Hepatic stellate cell (primary cell): ENCODE measurements around the gene KANSL1.

Experiments used
- DNase-seq: peaks from one replicate; pipeline ENCODE4 v3.0.0; 2011; ENCODE audit warnings: low spot score

KANSL1 gene

DNA sequence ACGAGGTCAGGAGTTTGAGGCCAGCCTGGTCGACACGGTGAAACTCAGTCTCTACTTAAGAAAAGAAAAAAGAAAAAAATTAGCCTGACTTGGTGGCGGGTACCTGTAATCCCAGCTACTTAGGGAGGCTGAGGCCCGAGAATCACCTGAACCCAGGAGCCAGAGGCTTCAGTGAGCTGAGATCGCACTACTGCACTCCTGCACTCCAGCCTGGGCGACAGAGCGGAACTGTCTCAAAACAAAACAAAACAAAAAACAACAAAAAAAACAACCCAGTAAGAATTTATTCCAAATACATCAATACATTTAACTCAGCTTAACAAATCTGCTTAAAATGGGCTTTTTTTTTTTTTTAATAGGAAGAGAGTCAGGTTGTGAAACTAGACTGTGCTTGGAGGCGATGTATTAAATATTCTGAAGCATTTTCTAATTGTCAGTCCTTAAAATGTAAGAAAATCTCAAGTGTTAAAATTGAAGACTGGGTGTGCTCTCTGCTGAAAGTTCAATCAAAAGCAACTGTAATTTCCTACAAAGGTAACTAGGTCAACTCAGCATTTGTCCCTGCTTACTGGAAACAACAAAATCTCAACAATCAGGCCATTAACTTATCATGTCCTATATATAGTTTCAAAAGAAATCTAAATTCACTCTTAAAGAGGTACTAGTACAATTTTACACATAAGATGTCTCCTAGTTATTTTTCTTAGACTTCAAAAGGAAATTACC is 23.2 kb downstream of the KANSL1 start:
- no peak for DNase-seq

DNA sequence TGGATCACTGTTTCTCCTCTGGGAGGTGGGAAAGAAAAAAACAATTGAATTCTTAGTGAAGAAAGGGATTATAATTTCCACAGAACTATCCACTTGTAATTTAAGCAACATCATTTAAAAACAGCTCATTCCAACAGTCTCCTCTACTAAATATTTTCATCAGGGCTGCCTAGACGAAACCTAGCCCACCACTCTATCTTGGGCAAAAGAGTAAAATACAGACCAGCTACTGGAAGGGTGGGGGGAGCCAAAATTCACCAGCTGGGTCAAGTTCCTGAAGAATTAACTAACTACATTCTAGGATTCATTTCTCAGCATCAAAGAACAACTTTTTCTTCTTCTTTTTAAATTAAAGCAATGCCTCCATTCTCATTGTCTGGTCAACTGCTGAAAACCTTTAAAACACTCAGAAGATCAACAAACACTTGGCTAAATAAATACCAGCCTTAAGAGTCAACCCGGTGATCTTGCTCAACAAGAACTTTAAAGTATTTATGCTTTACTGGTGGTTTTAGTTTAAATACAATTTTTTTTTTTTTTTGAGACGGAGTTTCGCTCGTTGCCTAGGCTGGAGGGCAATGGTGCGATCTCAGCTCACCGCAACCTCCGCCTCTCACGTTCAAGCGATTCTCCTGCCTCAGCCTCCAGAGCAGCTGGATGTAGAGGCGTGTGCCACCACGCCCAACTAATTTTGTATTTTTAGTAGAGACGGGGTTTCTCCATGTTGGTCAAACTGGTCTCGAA is 25.2 kb downstream of the KANSL1 start:
- peak; percentile 71 for DNase-seq

DNA sequence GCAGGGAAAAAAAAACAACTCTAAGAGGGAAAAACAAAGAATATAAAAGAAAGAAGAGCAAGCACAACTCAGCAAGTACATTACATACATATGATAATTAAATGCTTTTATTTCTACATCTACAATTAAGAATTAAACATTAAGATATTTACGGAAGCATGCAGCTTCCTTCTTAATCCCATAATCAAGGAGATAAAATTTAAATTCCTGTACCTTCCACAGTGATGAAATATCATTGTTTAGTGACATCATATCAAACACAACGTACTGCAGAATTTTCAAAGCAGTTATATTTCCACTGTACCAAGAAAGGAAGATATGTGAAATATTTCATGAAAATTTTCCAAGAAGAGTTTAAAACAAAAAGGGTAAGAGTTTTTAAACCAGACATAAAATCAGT is 26.0 kb downstream of the KANSL1 start:
- no peak for DNase-seq

DNA sequence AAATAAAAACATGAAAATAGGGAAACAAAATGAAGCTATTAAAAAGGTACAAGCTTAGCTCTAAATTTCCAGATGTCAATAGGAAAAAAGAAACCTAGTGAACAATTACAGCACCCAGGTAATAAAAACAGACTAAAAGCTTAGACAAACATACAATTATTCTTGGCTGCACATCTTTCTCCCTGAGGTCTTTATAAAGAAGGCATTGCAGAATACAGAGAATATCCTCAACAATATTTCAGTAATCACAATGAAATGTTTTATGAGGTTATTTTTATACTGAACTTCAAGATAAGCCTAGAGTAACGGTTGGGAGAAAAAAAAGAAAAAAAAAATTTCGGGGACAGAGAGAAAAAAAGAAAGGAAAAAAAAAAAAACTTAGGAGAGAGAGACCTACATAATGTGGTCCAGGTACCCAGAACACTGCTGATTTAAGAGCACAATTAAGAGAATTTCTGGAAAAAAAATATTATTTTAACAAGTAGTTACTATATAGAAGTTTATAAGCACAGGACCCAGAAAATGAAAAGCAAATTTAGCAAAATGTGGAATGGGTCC is 26.5 kb downstream of the KANSL1 start:
- DNase-seq = no peak

DNA sequence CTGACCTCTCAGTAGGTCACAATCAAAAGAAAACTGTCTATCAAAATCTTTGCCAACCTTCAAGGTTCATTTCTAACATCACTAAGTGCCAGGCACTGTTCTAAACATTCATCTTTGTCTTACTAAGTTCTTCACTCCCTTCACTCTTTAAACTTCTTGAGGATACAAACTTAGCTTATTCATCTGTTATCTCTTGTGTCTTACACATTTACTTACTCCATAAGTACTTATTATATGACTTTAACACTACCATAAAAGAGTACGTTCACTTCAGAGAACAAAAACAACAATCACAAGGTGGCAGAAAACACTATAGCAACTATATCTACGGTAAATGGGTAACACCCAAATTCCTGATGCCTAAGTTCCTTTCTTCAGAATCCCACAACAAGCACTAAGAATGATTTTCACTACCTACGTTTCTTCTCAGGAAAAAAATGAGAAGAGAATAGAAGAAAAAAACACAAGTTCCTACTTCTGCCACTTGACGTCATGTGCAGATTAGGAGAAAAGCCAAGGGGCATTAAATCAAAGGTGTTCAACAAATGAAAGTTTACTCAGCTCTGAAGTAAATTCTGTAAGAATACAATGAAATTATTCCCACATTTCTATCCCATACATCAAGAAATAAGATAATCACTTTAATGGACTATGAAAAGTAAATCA is 29.2 kb downstream of the KANSL1 start:
- no peak for DNase-seq

DNA sequence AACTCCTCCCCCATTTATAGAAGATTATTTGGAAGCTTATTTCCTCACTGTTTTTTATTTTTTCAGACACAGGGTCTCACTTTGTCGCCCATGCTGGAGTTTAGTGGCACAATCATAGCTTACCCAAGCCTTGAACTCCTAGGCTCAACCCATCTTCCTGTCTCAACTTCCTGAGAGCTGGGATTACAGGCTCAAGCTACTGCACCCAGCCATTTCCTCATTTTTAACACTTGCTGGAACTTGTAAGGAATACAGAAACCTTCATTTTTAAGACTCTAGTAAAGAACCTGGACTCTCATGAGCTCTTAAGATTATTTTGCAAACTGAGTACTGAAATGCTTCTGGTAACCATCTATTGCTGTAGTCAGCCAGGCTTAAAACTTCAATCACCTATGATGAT is 29.9 kb downstream of the KANSL1 start:
- no peak for DNase-seq

DNA sequence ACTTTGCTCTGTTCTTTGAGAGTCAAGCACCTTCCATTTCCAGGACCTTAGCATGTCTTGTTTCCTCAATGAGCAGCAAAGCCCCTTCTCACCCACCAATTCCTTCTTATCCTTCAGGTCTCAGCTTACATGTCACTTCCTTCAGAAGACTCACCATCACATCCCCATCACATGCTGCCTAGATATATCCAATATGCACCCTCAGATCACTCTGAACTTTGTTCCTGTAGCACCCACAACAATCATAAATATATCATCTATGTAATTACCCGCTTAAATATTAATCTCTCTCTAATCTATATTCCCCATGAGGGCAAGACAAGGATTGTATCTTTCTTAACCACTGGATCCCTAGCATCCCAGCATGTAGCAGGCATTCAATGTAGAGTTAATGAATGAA is 30.4 kb downstream of the KANSL1 start:
- no peak for DNase-seq

DNA sequence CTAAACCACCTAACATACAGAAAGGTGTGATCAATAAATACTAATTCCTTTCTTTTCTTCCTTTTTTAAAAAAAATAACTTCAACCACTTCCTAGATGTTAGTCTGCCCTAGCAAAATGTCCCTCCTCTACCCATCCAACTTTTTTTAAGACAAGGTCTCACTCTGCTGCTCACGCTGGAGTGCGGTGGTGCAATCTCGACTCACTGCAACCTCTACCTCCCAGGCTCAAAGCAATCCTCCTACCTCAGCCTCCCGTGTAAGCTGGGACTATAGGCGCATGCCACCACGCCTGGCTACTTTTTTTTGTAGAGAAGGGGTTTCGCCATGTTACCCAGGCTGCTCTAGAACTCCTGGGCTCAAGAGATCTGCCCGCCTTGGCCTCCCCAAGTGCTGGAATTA is 33.1 kb downstream of the KANSL1 start:
- no peak for DNase-seq

DNA sequence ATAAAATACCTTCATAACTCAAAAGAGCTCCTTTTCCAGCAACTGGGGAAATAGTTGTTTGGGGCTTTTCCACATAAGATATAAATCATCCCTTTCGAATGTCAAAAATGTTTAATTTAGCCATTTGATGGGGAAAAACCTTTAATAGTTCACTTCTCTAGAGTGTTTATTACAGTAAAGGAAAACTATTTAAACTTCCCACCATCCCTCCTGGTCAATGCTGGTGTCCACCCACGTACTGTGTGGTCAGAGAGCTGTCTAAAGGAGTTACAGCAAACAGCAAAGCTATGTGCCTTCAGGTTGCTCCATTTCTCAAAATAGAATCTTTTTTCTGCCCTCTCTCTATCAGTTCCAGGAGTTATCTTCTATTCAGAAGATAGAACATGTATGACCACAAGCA is 33.5 kb downstream of the KANSL1 start:
- peak; percentile 79 for DNase-seq

DNA sequence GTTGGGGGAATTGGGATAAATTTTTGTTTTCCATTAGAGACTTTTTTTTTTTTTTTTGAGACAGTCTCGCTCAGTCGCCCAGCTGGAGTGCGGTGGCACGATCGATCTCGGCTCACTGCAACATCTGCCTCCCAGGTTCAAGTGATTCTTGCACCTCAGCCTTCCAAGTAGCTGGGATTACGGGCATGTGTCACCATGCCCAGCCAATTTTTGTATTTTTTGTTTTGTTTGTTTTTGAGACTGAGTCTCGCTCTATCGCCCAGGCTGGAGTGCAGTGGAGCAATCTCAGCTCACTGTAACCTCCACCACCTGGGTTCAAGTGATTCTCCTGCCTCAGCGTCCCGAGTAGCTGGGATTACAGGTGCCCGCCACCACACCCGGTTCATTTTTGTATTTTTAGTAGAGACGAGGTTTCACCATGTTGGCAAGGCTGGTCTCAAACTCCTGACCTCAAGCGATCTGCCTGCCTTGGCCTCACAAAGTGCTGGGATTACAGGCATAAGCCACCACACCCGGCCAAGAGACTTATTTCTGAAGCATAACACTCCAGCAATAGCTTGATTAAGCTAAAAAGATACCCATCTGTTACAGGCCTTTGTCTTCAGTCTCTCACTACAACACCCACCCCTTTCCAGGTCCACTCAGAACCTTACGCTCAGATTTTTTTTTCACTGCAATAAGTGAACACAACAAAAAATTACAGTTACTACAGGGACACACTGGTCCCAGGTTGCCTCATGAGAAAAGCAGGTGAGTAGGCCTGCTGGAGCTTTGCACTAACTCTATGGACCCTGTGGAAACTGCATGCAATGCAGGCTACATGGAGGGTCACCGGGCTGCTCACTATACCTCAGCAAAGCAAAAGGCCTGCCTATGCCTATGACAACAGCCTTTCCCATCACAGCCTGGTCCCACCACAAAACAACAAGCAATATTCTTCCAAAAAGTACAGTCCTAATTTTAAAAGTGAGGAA is 34.6 kb downstream of the KANSL1 start:
- no peak for DNase-seq

DNA sequence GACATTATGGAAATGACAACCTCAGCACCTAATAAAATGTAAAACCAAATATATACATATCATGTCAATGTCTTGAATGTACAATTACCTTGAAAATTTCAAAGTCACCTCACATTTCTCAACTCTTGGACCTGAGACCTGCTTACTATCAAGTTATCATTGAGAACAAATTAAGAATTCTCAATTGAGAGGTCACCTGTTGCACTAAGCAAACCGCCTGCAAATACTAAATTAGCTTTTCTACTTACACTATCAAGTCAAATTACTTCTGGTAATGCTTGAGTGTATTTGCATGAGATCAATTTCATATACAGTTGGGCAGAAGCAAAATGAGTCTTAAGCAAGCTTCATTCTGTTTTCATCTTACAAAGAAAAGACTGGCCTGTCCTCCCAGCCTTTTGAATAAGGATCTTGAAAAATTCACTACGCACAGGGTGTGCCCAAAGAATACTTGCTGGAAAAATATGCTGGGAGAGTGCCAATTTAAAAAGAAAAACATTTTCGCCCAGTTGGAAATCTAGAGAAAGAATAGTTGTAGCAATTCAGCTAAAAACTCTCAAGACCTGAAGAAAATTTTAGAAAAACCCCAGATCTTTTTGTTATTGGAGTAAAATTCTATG is 35.7 kb downstream of the KANSL1 start:
- peak; percentile 46 for DNase-seq

DNA sequence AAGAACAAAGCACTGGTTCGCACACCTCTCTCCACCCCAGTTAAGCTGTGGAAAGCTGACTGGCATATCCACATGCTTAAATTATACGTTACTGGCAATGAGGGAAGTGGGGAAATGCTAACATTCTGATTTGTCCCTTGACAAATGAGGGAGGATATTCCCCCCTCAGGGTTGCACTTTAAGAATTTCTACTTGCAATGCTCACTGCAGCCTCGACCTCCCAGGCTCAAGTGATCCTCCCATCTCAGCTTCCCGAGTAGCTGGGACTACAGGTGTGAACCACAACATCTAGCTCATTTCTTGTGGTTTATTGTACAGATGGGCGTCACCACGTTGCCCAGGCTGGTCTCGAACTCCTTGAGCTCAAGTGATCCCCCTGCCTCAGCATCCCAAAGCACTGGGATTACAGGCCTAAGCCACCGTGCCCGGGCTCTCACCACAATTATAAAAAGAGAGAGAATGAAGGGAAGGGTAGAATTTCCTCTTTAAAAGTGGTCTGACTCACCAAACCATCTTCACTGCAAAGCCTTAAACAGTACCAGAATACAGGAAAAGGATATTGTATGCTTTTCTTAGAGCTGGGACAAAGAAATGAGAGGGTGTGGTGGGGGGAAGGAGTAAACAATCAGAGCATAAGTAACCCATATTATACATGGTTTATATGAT is 38.9 kb downstream of the KANSL1 start:
- no peak for DNase-seq

DNA sequence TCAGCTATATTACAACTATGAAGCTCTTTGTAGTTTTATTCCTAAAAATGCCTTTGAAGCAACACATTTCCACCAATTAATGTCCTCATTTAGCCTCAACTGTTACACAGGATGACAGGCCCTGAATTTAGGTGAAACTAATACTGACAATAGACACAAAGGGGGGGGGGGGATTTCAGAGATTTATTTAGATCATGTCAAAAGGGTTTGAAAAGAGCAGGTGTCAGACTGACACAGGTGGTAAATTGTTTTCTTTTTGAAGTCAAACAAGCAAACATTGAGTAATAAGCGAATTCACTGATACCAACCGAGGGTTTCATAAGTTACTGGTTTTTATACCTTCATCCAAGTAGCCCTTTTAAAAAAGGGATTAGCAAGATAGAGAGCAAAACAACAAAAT is 40.8 kb downstream of the KANSL1 start:
- no peak for DNase-seq

DNA sequence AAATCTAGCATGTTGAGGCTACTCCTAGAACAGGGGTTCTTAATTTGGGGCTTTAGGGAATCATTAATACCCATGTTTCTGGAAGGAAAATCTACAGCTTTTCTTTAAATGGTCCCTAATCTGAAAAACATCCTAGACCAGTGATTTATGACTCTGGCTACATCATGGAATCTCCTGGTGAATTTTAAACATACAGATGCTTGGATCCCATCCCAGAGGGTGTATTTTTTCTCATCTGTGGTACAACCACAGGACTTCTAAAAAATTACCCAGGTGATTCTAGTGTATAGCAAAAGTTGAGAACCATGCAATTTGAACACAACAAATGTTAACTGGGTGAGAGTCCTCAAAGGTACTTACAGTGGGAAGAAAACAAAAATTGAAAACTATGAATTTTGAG is 41.5 kb downstream of the KANSL1 start:
- no peak for DNase-seq

DNA sequence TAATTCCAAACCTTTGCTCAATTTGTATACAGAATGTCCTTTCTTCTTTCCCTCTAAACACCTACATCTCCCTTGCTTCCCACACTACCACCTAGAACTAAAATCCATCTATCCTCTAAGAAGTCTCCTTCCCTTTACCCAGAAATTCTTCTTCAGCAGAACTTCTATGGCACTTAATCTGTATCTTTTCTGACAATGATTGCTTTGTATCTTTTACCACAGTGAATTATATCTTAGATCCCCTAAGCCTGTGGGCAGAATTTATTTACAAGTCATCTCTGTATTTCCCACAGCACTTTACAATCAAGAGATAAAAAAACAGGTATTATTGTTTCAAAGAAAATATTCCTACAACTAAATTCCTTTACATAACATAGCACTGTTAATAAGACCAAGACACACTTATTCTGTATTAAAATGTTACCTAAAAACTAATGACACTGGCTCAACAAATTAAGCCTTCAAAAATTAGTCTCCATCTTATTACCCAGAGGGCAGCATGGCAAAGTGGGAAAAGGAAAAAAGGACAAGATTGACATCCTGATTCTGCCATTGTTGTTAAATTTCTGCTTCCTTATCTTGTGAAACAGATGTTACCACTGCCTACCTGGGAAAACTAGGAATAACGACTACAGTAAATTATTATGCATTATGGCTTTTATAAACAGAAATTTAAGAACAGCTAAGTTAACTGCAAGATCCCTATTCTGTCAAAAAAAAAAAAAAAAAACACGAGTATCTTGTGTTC is 42.8 kb downstream of the KANSL1 start:
- DNase-seq = no peak

DNA sequence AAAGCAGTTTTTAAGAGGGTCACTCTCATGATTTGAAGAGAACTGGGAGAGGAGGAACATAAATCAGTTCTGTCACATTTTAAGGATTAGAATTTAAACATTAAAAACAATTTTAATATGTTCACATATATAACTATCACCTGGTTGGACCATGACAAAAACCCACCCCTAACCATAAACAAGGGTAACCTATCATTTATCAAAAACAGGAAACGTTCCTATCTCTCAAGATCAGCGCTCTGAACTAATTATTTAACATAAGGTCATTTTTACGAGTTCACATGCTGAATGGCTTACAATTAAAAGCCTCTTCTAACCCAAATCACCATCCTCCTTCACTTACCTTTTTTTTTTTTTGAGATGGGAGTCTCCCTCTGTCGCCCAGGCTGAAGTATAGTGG is 45.0 kb downstream of the KANSL1 start:
- DNase-seq = no peak

DNA sequence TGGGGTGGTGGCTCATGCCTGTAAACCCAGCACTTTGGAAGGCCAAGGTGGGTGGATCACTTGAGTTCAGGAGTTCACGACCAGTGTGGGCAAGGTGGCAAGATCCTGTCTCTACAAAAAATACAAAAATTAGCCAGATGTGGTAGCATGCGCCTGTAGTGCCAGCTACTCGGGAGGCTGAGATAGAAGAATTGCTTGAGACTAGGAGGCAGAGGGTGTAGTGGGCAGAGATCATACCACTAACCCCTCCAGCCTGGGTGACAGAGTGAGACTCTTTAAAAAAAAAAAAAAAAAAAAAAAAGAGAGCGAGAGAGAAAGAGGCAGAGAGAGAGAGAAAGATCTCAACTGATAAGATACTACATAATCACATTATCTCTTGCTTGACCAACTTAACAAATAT is 45.9 kb downstream of the KANSL1 start:
- no peak for DNase-seq

DNA sequence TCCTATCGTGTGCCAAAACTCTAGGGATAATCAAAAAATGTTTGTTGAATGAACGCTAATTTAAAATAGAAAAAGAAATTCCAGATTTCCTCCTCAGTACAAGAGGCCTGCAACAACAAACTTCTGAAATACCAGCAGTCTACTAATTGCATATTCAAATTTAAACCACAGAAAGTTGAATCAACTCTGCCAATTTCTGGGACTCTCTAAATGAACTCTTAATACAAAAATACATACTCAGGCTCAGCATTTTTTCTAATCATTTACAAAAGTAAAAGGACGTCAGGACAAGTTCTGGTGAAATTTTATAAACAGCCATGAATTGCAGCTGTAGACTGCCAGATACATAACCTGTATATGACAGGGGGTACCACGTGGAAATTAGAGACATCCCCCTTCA is 49.0 kb downstream of the KANSL1 start:
- no peak for DNase-seq

DNA sequence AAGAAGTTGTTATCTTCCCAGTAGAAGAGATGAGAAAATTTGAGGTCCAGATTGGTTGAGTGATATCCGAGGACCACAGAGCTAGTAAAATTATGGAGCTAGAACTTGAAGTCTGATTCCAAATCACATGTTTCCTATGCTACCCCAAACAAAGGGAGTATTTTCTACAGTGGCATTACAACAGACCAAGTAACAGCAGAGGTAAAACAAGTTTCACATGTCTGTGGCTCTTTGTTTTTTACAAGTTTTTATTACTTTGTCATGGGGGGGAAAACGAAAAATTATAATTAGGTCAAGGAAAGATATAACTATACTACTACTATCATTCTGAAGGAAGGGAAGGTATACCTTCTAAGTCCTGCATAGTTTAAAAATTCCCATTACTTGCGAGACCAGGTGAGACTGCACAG is 49.4 kb downstream of the KANSL1 start:
- DNase-seq = no peak

DNA sequence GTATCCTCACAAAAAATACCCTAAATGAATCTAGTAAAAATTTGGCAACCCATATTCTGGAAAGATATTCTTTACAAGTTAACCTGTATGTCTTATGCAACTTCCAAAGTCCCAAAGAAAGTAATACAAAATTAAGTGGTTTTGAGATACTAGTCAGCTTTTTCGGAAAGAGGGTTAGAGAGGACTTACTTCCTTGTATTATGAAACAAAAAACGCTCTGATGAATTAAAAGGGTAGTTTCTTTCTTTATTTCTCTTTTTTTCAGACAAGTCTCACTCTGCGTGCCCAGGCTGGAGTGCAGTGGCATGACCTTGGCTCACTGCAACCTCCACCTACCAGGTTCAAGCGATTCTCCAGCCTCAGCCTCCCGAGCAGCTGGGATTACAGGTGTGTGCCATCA is 51.6 kb downstream of the KANSL1 start:
- no peak for DNase-seq
